ENCODE measurements around the gene PPM1H. TPM values are rescaled to one million over a fixed set of nuclear protein-coding genes. Genes with fewer than 3 reads are reported as not detected.

Gene PPM1H
- total and polyA plus RNA-seq, 2 of the 8 experiments (the other 6 are each of a cell fraction or from before 2014, with no cell fraction given): 16.4 to 36.1 TPM

DNA sequence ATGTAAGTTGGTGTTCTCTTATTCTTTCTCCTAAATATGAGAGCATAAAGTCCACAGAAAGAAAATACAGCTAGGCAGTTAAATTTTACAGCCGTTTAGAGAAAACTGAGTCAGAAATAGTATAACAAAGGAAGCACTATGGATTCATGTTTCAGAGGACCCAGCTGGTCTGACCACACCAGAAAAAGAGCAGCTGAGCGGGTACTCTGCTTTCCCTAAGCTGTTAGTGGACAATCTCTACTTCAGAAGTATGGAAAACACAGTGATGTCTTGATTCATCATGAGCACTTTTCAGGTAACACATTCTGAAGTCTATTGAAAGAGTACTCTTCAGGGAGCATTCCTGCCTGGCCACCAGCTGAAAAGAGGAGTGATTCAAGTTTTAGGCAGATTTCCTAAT lies 12.4 kb downstream of the PPM1H start:
- Histone ChIP-seq H3K18ac (ENCODE audit: extremely low read depth, low read length) (no peak overlapping the region), H2BK120ac (replicated peaks; ENCODE audit: low read depth, low read length) (no peak overlapping the region), H3K9ac (replicated peaks in 1 of 4; ENCODE audit: extremely low read depth in 1 of 4, low read depth in 3 of 4, low read length in 3 of 4) (no peak overlapping the region), H3K79me2 (ENCODE audit: control insufficient read depth in 1 of 2, insufficient read depth in 2 of 2, low read length in 2 of 2) (peaks cover 0 to 84% of the 10 kb centered on the region in 2 experiments; a peak in 2 of 4 replicates), H2AFZ (ENCODE audit: low read length) (no peak overlapping the region), H2BK5ac (ENCODE audit: low read depth, low read length) (no peak overlapping the region), H2BK15ac (ENCODE audit: low read length) (no peak overlapping the region), H4K8ac (ENCODE audit: extremely low read depth, insufficient read depth, low read length) (no peak overlapping the region), H3K36me3 (ENCODE audit: control insufficient read depth in 2 of 4, insufficient read depth in 4 of 4, low read length in 3 of 4) (no peaks in the 10 kb centered on the region), H3K9me3 (ENCODE audit: insufficient read depth in 2 of 2, low read depth in 1 of 2, low read length in 1 of 2) (no peaks in the 10 kb centered on the region), H2BK20ac (ENCODE audit: low read length) (no peak overlapping the region), H3K56ac (replicated peaks; ENCODE audit: insufficient read length, low read depth, low read length) (no peak overlapping the region), H2BK12ac (ENCODE audit: low read depth, low read length) (no peak overlapping the region), H4K5ac (ENCODE audit: insufficient read length, low read depth, low read length) (no peak overlapping the region), H2AK5ac (ENCODE audit: low read depth, low read length) (no peak overlapping the region), H3K23ac (ENCODE audit: insufficient read length) (no peak overlapping the region), H3K4me2 (ENCODE audit: insufficient read depth in 1 of 2, low read depth in 2 of 2, low read length in 2 of 2) (no peak overlapping the region), H4K91ac (replicated peaks; ENCODE audit: insufficient read length, low read length) (no peak overlapping the region), H3K79me1 (ENCODE audit: low read depth, low read length) (peaks cover 5% of the 10 kb centered on the region; the same call in 1 of the 2 replicates), H3K27ac (ENCODE audit: low read depth, low read length) (no peak overlapping the region), H4K20me1 (replicated peaks in 1 of 2; ENCODE audit: control insufficient read depth in 1 of 2, insufficient read depth in 2 of 2, low read length in 2 of 2) (peaks cover 0 to 2% of the 10 kb centered on the region in 2 experiments), H3K4me1 (replicated peaks in 1 of 4; ENCODE audit: control insufficient read depth in 3 of 4, insufficient read depth in 4 of 4, low read length in 3 of 4) (peaks cover 0 to 6% (median 5%) of the 10 kb centered on the region in 4 experiments; a peak in 3 of 7 replicates), H3K27me3 (replicated peaks in 1 of 4; ENCODE audit: control insufficient read depth in 3 of 4, extremely low read depth in 1 of 4, insufficient read depth in 3 of 4, low read length in 3 of 4) (no peaks in the 10 kb centered on the region), H3K4ac (replicated peaks; ENCODE audit: insufficient read length, low read depth, low read length) (no peak overlapping the region), H3K4me3 (ENCODE audit: extremely low read depth in 1 of 4, insufficient read depth in 2 of 4, low read depth in 3 of 4, low read length in 4 of 4) (no peak overlapping the region), H3K23me2 (ENCODE audit: low read depth, low read length) (no peaks in the 10 kb centered on the region), H3K14ac (ENCODE audit: insufficient read length) (no peak overlapping the region)
- FAIRE-seq: peak; percentile 7
- WGBS, 2 experiments (ENCODE audit: extremely low coverage in 1 of 2, insufficient coverage in 1 of 2, insufficient read length in 1 of 2, insufficient replicate concordance in 2 of 2, low coverage in 1 of 2, low lambda C conversion rate in 2 of 2, missing lambda C conversion rate in 1 of 2): 77% methylated on average over 2 of the region's 2 CpGs; no CpG with 5 or more reads in 1 of the 2 experiments
- no peak for DNase-seq (ENCODE audit: low read depth in 1 of 2, low spot score in 2 of 2)
- POLR2A ChIA-PET (ENCODE audit: partially characterized antibody): interaction anchor here (1.2 to 1.6 kb wide), 2 partner anchors 11 to 47 kb away, joined by 3 to 4 read pairs; no protein-coding TSS in a partner anchor
- TF ChIP-seq ASH2L (IDR thresholded peaks at IDR 0.05; ENCODE audit: low read length) (no peak), RFX5 (IDR thresholded peaks at IDR 0.05; ENCODE audit: borderline replicate concordance, low read depth, low read length) (no peak), SIN3A (conservative IDR thresholded peaks at IDR 0.05 in 1 of 2, IDR thresholded peaks at IDR 0.05 in 1 of 2; ENCODE audit: low read depth in 1 of 2, low read length in 2 of 2) (no peak), JUND (IDR thresholded peaks at IDR 0.05; ENCODE audit: low read length) (no peak), RAD21 (IDR thresholded peaks at IDR 0.05 in 1 of 2, conservative IDR thresholded peaks at IDR 0.05 in 1 of 2; ENCODE audit: low read depth in 2 of 2, low read length in 2 of 2) (no peak), CHD2 (IDR thresholded peaks at IDR 0.05; ENCODE audit: low read length) (no peak)
- CTCF ChIA-PET (ENCODE audit: partially characterized antibody): interaction anchor here (1.6 to 1.9 kb wide), 3 partner anchors 11 to 147 kb away, joined by 5 to 8 read pairs (median 5); no protein-coding TSS in a partner anchor
